Left colon (tissue), 2 donors: ENCODE data around the gene TTR. TPM values are rescaled to one million over a fixed set of nuclear protein-coding genes. Genes with fewer than 3 reads are reported as not detected.
A peak's percentile ranks its signal among the peaks of the same experiment; 100 is the strongest.

ENCODE experiments used
- ATAC-seq: fragments of 200-7000 bp; cut with Tn5 transposase; one replicate; pipeline ENCODE4 v1.9.1; 2020; ENCODE audit warnings: mild to moderate bottlenecking, moderate library complexity
- DNase-seq, 2 donors: peaks; one replicate each; pipeline ENCODE4 v3.0.0-alpha.2; 2020
- intact Hi-C, 2 donors: fragments of 100-400 bp; cut with DNase I in 1 of 2; cut with micrococcal nuclease in 1 of 2; formaldehyde crosslinking; loops; one replicate each; pipeline versions ENCODE4 v1.11.2 to v1.14.0; 2022; cut with DNase I, micrococcal nuclease
- long read RNA-seq: library from polyadenylated mRNA; unstranded; transcript quantifications from one replicate; pipeline ENCODE4 v2.0.0, GENCODE V29; 2021
- total RNA-seq, 2 donors: library from RNA; stranded (reverse); fragmentation: NEBNext Ultra II Directional; extraction: Animal tissue kit (Norgen Biotek cat#: 25700); gene quantifications; one replicate each; pipeline ENCODE4 v1.2.1, GENCODE V29; 2021
- donor health status: DM: no; HTN: no; CAD: no.
- donor health status: DM: yes; HTN: yes; CAD: no.

TTR gene
- 1 to 10 TPM; 1.2 to 1.9 TPM for total RNA-seq
- long read RNA-seq = 0 reads

GRCh38 chr18:31591628-31592027, at the start of gene TTR:
TTR (plus strand) TSS chr18:31591877; CDS start chr18:31591903, 26 bp downstream.
- intact Hi-C loops = no loop called here
- ATAC-seq = peak; percentile 43
- no peak for DNase-seq

GRCh38 chr18:31546476-31546875, 45.2 kb upstream of the TTR start:
- DNase-seq (no peak), ATAC-seq (no peak)
- intact Hi-C loops = no loop called here

GRCh38 chr18:31548853-31549252, 42.8 kb upstream of the TTR start:
- DNase-seq (no peak), ATAC-seq (peak; percentile 56)
- intact Hi-C loops = no loop called here

GRCh38 chr18:31549416-31549815, 42.3 kb upstream of the TTR start:
- intact Hi-C loops = no loop called here
- peak; percentile 20 for ATAC-seq
- DNase-seq = no peak

GRCh38 chr18:31551883-31552282, 39.8 kb upstream of the TTR start:
- ATAC-seq = no peak
- DNase-seq = no peak
- intact Hi-C loops = no loop called here

- no peak for DNase-seq
- ATAC-seq = no peak
- intact Hi-C loops = no loop called here
Measured at GRCh38 chr18:31553800-31554199, 37.9 kb upstream of the TTR start.

- ATAC-seq (no peak), DNase-seq (no peak)
- intact Hi-C loops = loop anchor here in 1 of 2 donors (5.0 kb wide), 2 partner anchors 168 to 263 kb away; no protein-coding TSS in a partner anchor
Measured at GRCh38 chr18:31554776-31555175, 36.9 kb upstream of the TTR start.

GRCh38 chr18:31555971-31556747, 35.5 kb upstream of the TTR start:
- intact Hi-C loops = loop anchor here in 1 of 2 donors (5.0 kb wide), 2 partner anchors 166 to 261 kb away; no protein-coding TSS in a partner anchor
- DNase-seq (no peak), ATAC-seq (peak; percentile 69)

GRCh38 chr18:31557446-31557845, 34.2 kb upstream of the TTR start:
- DNase-seq (no peak), ATAC-seq (no peak)
- intact Hi-C loops = loop anchor here in 1 of 2 donors (5.0 kb wide), 2 partner anchors 165 to 260 kb away; no protein-coding TSS in a partner anchor

GRCh38 chr18:31558567-31558966, 33.1 kb upstream of the TTR start:
- DNase-seq (no peak), ATAC-seq (no peak)
- intact Hi-C loops = loop anchor here in 1 of 2 donors (5.0 kb wide), 2 partner anchors 164 to 259 kb away; no protein-coding TSS in a partner anchor

- intact Hi-C loops = no loop called here
- no peak for ATAC-seq
- no peak for DNase-seq
Measured at GRCh38 chr18:31562726-31563125, 29.0 kb upstream of the TTR start.

GRCh38 chr18:31563778-31564177, 27.9 kb upstream of the TTR start:
- no peak for ATAC-seq
- no peak for DNase-seq
- intact Hi-C loops = no loop called here

- no peak for ATAC-seq
- intact Hi-C loops = no loop called here
- DNase-seq = no peak
Measured at GRCh38 chr18:31565345-31565744, 26.3 kb upstream of the TTR start.

- intact Hi-C loops = no loop called here
- ATAC-seq = peak; percentile 81
- DNase-seq = no peak
Measured at GRCh38 chr18:31565782-31566512, 25.7 kb upstream of the TTR start.

- DNase-seq (no peak), ATAC-seq (peak; percentile 70)
- intact Hi-C loops = no loop called here
Measured at GRCh38 chr18:31566576-31567306, 24.9 kb upstream of the TTR start.

- DNase-seq = no peak
- ATAC-seq = no peak
- intact Hi-C loops = no loop called here
Measured at GRCh38 chr18:31572368-31572767, 19.3 kb upstream of the TTR start.

- peak; percentile 34 for ATAC-seq
- DNase-seq = no peak
- intact Hi-C loops = no loop called here
Measured at GRCh38 chr18:31573051-31573450, 18.6 kb upstream of the TTR start.

- intact Hi-C loops = no loop called here
- ATAC-seq (no peak), DNase-seq (no peak)
Measured at GRCh38 chr18:31574359-31574758, 17.3 kb upstream of the TTR start.

- intact Hi-C loops = no loop called here
- ATAC-seq = no peak
- no peak for DNase-seq
Measured at GRCh38 chr18:31575515-31576257, 16.0 kb upstream of the TTR start.
